OCI-LY1 (cell line): ENCODE results near the gene FAM167B.

ENCODE experiments used
- CTCF ChIP-seq: fragments of 200-600 bp; sonication (generic), shearing (Covaris generic); IDR thresholded peaks from 2 replicates; pipeline ENCODE4 v1.5.1; 2017; ENCODE audit warnings: mild to moderate bottlenecking, antibody characterized with exemption, low read length, moderate library complexity, mixed read lengths
- EZH2 ChIP-seq: fragments of 200-600 bp; sonication (generic), shearing (Covaris generic); IDR thresholded peaks from 2 replicates; pipeline ENCODE4 v1.8.0; 2017; ENCODE audit warnings: borderline replicate concordance, mixed run types, mild to moderate bottlenecking, antibody characterized with exemption, low read length, moderate library complexity, mixed read lengths

DNA sequence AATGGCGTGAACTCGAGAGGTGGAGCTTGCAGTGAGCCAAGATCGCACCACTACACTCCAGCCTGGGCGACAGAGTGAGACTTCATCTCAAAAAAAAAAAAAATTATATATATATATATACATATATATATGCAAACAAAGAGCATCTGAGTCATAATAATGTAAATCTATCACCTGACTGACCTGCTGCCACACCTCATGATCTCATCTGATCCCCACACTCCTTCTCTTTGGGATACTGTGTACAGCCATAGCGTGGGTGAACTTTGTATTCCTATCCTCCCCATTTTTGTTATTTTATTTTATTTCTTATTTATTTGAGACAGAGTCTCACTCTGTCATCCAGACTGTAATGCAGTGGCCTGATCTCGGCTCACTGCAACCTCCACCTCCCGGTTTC lies 42.2 kb downstream of the FAM167B start:
- TF ChIP-seq EZH2 (no peak), CTCF (no peak)
